ENCODE results near the gene ASXL1. TPM values are rescaled to one million over a fixed set of nuclear protein-coding genes. Genes with fewer than 3 reads are reported as not detected.

The ASXL1 gene
- total RNA-seq, 1 experiment from 2014 or later, result 22.7 TPM

- ChIA-PET POLR2A (interaction anchor here (0.5 kb wide), 1 partner anchor 159 kb away, joined by 3 read pairs; no protein-coding TSS in a partner anchor), CTCF (no interaction called here)
- Mint-ChIP-seq H3K4me3 (no peak overlapping the region), H3K9me3 (no peaks in the 10 kb centered on the region), H3K36me3 (0 out of 2 replicates have a peak, but pooled peaks cover 2% of the 10 kb centered on the region), H3K4me1 (no peaks in the 10 kb centered on the region), H3K27me3 (ENCODE audit: low read depth) (no peaks in the 10 kb centered on the region), H3K27ac (no peak overlapping the region)
- ATAC-seq (no peak), DNase-seq (ENCODE audit: low spot score) (no peak)
- no peak for TF ChIP-seq ZNF671 (CRISPR knock-in tag; IDR thresholded peaks at IDR 0.05)
- TF ChIP-seq GABPB1 (CRISPR knock-in tag; IDR thresholded peaks at IDR 0.05), result peak; percentile 74
These were observed 32.2 kb upstream of the ASXL1 start for GRCh38 chr20:32325706-32326503.

DNA sequence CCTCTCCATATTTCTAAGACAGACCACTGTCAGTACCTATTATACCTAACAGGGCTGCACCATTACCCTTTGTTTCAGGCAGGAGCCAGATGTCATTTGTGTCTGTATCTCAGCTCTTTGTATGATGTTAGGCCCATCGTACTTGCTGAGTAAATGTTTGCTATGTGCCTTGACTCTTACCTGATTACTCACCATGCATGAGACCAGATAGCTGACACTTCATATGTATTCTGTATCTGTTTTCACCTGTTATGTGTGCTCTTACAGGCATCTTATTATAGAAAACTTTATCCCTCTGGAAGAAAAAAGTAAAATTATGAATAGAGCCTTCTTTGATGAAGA lies 31.7 kb upstream of the ASXL1 start:
- CTCF ChIA-PET, result no interaction called here
- TF ChIP-seq SP1 (CRISPR knock-in tag; conservative IDR thresholded peaks at IDR 0.05) (no peak), GABPB1 (CRISPR knock-in tag; IDR thresholded peaks at IDR 0.05) (peak; percentile 20; the same call in 1 of the 2 replicates), ZBTB43 (CRISPR knock-in tag; IDR thresholded peaks at IDR 0.05) (no peak)
- no peaks in the 10 kb centered on the region for H3K27me3 Mint-ChIP-seq (ENCODE audit: low read depth)
- no peak for ATAC-seq
- DNase-seq (ENCODE audit: low spot score), result no peak
- no peaks in the 10 kb centered on the region for H3K4me1 Mint-ChIP-seq
- no peak overlapping the region for H3K27ac Mint-ChIP-seq
- POLR2A ChIA-PET, result no interaction called here
- H3K9me3 Mint-ChIP-seq, result no peaks in the 10 kb centered on the region
- H3K36me3 Mint-ChIP-seq, result 0 out of 2 replicates have a peak, but pooled peaks cover 2% of the 10 kb centered on the region
- no peak overlapping the region for H3K4me3 Mint-ChIP-seq

- Mint-ChIP-seq H3K4me1 (no peaks in the 10 kb centered on the region), H3K36me3 (peaks cover 7% of the 10 kb centered on the region; the same call in 1 of the 2 replicates), H3K4me3 (no peak overlapping the region), H3K27me3 (ENCODE audit: low read depth) (no peaks in the 10 kb centered on the region), H3K27ac (no peak overlapping the region), H3K9me3 (no peaks in the 10 kb centered on the region)
- ChIA-PET CTCF (no interaction called here), POLR2A (no interaction called here)
- ATAC-seq (no peak), DNase-seq (ENCODE audit: low spot score) (no peak)
- TF ChIP-seq, protein P1, sequence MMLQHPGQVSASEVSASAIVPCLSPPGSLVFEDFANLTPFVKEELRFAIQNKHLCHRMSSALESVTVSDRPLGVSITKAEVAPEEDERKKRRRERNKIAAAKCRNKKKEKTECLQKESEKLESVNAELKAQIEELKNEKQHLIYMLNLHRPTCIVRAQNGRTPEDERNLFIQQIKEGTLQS (CRISPR knock-in tag; conservative IDR thresholded peaks at IDR 0.05), result no peak
- no peak for TF ChIP-seq ZBTB43 (CRISPR knock-in tag; IDR thresholded peaks at IDR 0.05)
- no peak for TF ChIP-seq STAT6 (CRISPR knock-in tag; conservative IDR thresholded peaks at IDR 0.05; ENCODE audit: low read depth)
- TF ChIP-seq E2F4 (CRISPR knock-in tag; IDR thresholded peaks at IDR 0.05; ENCODE audit: borderline replicate concordance, low read depth), result no peak
- TF ChIP-seq ERG (CRISPR knock-in tag; IDR thresholded peaks at IDR 0.05), result no peak
- no peak for TF ChIP-seq ESRRA (CRISPR knock-in tag; IDR thresholded peaks at IDR 0.05; ENCODE audit: borderline replicate concordance)
- TF ChIP-seq ZNF532 (CRISPR knock-in tag; IDR thresholded peaks at IDR 0.05; ENCODE audit: borderline replicate concordance), result no peak
- TF ChIP-seq, protein P2, sequence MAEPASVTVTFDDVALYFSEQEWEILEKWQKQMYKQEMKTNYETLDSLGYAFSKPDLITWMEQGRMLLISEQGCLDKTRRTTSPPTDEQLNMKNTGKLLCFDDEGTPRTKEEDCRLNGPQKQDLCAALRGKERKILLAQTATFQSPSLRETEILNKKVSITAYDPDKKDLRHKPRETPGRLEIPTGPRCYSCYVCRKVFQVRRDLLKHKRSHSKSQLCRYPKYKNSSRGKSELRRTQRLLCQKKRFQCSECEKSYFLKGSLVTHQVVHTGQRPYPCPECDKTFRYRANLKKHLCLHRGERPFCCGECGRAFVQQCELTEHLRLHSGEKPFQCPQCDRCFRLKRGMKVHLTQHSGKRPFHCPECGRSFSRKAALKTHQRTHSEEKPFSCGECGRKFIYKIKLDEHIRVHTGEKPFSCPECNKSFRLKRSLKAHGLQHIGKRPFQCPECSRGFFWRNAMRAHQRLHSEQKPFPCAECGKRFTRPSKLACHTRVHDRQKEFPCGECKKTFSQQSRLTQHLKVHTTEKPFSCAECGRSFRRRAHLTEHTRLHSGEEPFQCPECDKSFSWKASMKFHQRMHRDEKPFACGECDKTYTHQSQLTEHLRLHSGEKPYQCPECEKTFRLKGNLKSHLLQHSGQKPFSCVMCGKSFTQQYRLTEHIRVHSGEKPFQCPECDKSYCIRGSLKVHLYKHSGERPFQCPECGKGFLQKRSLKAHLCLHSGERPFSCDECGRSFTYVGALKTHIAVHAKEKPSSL (CRISPR knock-in tag; conservative IDR thresholded peaks at IDR 0.05), result no peak
- TF ChIP-seq MXD4 (CRISPR knock-in tag; IDR thresholded peaks at IDR 0.05; ENCODE audit: borderline replicate concordance), result no peak
These were observed 30.9 kb upstream of the ASXL1 start for GRCh38 chr20:32327087-32327681.
